Measurements from ENCODE around the gene THRSP. TPM values are rescaled to one million over a fixed set of nuclear protein-coding genes. Genes with fewer than 3 reads are reported as not detected.

The THRSP gene
- total and polyA plus RNA-seq, 9 donors: 0.18 to 1.1 (median 0.40) TPM; not detected in 6

- H3K4me3 ChIP-seq: no peak overlapping the region
- H3K36me3 ChIP-seq: no peaks in the 10 kb centered on the region
- intact Hi-C loops (cut with DNase I): no loop called here
- WGBS, 3 donors: 65 to 77% (median 75%) methylated on average over 2 of the region's 2 CpGs
- no peaks in the 10 kb centered on the region for H3K9me3 ChIP-seq
- DNase-seq: no peak
- no peak for TF ChIP-seq CTCF (IDR thresholded peaks at IDR 0.05)
- no peak for TF ChIP-seq EP300 (IDR thresholded peaks at IDR 0.05)
- TF ChIP-seq POLR2A (IDR thresholded peaks at IDR 0.05): no peak
- no peak overlapping the region for H3K27ac ChIP-seq
- no peaks in the 10 kb centered on the region for H3K27me3 ChIP-seq
- H3K4me1 ChIP-seq (ENCODE audit: insufficient read depth): no peaks in the 10 kb centered on the region
Observed at GRCh38 chr11:78066471-78066870, 2.8 kb downstream of the THRSP start.

GRCh38 chr11:78067704-78068103, 4.0 kb downstream of the THRSP start:
- no peaks in the 10 kb centered on the region for H3K9me3 ChIP-seq
- no peaks in the 10 kb centered on the region for H3K27me3 ChIP-seq
- H3K4me3 ChIP-seq: no peak overlapping the region
- TF ChIP-seq EP300 (IDR thresholded peaks at IDR 0.05) (no peak), CTCF (IDR thresholded peaks at IDR 0.05) (no peak), POLR2A (IDR thresholded peaks at IDR 0.05) (no peak)
- intact Hi-C loops (cut with DNase I): no loop called here
- no peaks in the 10 kb centered on the region for H3K4me1 ChIP-seq (ENCODE audit: insufficient read depth)
- H3K36me3 ChIP-seq: no peaks in the 10 kb centered on the region
- H3K27ac ChIP-seq: no peak overlapping the region
- DNase-seq: no peak
- 85 to 87% (median 86%) methylated on average over 4 of the region's 4 CpGs for WGBS, 3 donors

GRCh38 chr11:78069465-78069864, 5.8 kb downstream of the THRSP start:
- no peak for DNase-seq
- no peaks in the 10 kb centered on the region for H3K27me3 ChIP-seq
- no peaks in the 10 kb centered on the region for H3K36me3 ChIP-seq
- intact Hi-C loops (cut with DNase I): no loop called here
- H3K4me3 ChIP-seq: no peak overlapping the region
- WGBS, 3 donors: 47 to 63% (median 59%) methylated on average over 2 of the region's 2 CpGs
- no peaks in the 10 kb centered on the region for H3K9me3 ChIP-seq
- no peak overlapping the region for H3K27ac ChIP-seq
- TF ChIP-seq EP300 (IDR thresholded peaks at IDR 0.05): no peak
- TF ChIP-seq POLR2A (IDR thresholded peaks at IDR 0.05): no peak
- no peak for TF ChIP-seq CTCF (IDR thresholded peaks at IDR 0.05)
- H3K4me1 ChIP-seq (ENCODE audit: insufficient read depth): no peaks in the 10 kb centered on the region

DNA sequence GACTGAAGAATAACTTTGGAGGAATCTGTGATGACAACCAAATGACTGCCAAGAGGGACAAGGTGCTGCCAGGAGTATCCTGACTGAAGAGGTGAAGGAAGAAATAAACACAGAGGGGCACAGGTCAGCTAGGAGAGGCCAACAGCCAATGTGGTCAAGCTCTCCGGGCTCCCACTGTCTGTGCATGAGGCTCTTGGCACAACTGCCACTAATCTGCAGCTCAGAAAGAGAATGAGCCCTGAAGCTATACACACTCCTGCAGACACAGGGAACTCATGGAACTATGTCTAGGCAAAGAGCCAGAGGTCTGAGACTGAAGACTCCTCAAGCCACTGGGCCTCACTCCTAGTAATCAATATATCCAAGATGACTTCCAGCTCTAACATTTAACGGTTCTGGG, 7.0 kb downstream of the THRSP start:
- Histone ChIP-seq H3K27ac (no peak overlapping the region), H3K4me3 (no peak overlapping the region), H3K36me3 (no peaks in the 10 kb centered on the region), H3K4me1 (ENCODE audit: insufficient read depth) (peaks cover 2% of the 10 kb centered on the region), H3K9me3 (no peaks in the 10 kb centered on the region), H3K27me3 (no peaks in the 10 kb centered on the region)
- intact Hi-C loops (cut with DNase I): no loop called here
- TF ChIP-seq EP300 (IDR thresholded peaks at IDR 0.05): no peak
- no peak for TF ChIP-seq CTCF (IDR thresholded peaks at IDR 0.05)
- TF ChIP-seq POLR2A (IDR thresholded peaks at IDR 0.05): no peak
- DNase-seq: no peak
- 84 to 89% (median 84%) methylated on average over 2 of the region's 2 CpGs for WGBS, 3 donors

DNA sequence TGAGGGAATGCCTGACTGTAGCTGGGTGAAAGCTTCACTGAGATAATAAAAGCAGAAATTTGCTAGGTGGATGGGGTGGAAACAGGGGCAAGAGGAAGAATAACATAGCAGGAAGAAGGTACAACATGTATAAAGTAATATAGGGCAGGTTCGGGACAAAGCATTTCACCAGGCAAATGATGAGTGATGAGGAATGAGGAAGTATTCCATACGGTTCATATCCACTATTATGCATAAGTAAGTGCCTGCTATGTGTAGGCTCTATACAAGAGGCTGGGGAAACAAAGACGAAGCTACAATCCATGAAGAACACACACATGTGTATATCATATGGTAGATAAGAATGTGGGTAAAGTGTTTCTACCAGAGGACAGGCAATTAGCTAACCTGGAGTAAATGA, 8.1 kb downstream of the THRSP start:
- no peak for TF ChIP-seq CTCF (IDR thresholded peaks at IDR 0.05)
- Histone ChIP-seq H3K4me1 (ENCODE audit: insufficient read depth) (peaks cover 2% of the 10 kb centered on the region), H3K27me3 (no peaks in the 10 kb centered on the region), H3K4me3 (no peak overlapping the region), H3K27ac (no peak overlapping the region), H3K36me3 (no peaks in the 10 kb centered on the region), H3K9me3 (no peaks in the 10 kb centered on the region)
- WGBS, 3 donors: 70 to 74% (median 71%) methylated on average over 3 of the region's 3 CpGs
- intact Hi-C loops (cut with DNase I): no loop called here
- DNase-seq: no peak
